Gastrocnemius medialis (tissue), 4 donors: ENCODE results near the gene CELF4. TPM values are rescaled to one million over a fixed set of nuclear protein-coding genes. Genes with fewer than 3 reads are reported as not detected.

Source experiments
- ATAC-seq, 2 donors: fragments of 150-250 bp; one replicate each; pipeline ENCODE4 v1.9.1; 2016
- DNase-seq, 2 donors: peaks; one replicate each; pipeline ENCODE4 v3.0.0-alpha.2; 2019
- H3K27ac ChIP-seq, 4 donors: fragments of 200-600 bp; sonication (generic); 1 replicate in 1 of 4; 2 replicates in 3 of 4; pipeline ENCODE4 v1.5.1; 2016 to 2018; ENCODE audit warnings: mild to moderate bottlenecking in 2 of 4, moderate library complexity in 1 of 4
- H3K27me3 ChIP-seq, 3 donors: fragments of 200-600 bp; sonication (generic) in 2 of 3; 1 replicate in 1 of 3; 2 replicates in 2 of 3; pipeline versions ENCODE4 v1.5.1 to v1.6.0; 2016 to 2019; ENCODE audit warnings: mild to moderate bottlenecking in 1 of 3, moderate library complexity in 1 of 3
- H3K36me3 ChIP-seq, 2 donors: fragments of 200-600 bp; sonication (generic) in 1 of 2; one replicate each; pipeline ENCODE4 v1.5.1; 2017 to 2018
- H3K4me1 ChIP-seq, 2 donors: fragments of 200-600 bp; sonication (generic) in 1 of 2; one replicate each; pipeline ENCODE4 v1.5.1; 2016 to 2017; ENCODE audit warnings: mild to moderate bottlenecking in 2 of 2
- H3K4me3 ChIP-seq, 4 donors: fragments of 200-600 bp; sonication (generic) in 3 of 4; 1 replicate in 1 of 4; 2 replicates in 3 of 4; pipeline ENCODE4 v1.5.1; 2016 to 2019; ENCODE audit warnings: mild to moderate bottlenecking in 2 of 4
- H3K9me3 ChIP-seq, 3 donors: fragments of 200-600 bp; sonication (generic) in 2 of 3; 1 replicate in 1 of 3; 2 replicates in 2 of 3; pipeline ENCODE4 v1.5.1; 2016 to 2019
- POLR2A ChIP-seq, 2 donors: fragments of 450-650 bp; IDR thresholded peaks; one replicate each; pipeline ENCODE4 v1.6.1; 2017; ENCODE audit warnings: antibody characterized with exemption in 2 of 2, mild to moderate bottlenecking in 2 of 2, moderate library complexity in 2 of 2
- in situ Hi-C, 4 donors: fragments of 200-750 bp; cut with MboI; loops; one replicate each; pipeline versions ENCODE4 v1.15.0 to v1.8.0; 2017; ENCODE audit warnings: low sequenced_read_pairs in 4 of 4
- intact Hi-C: fragments of 100-400 bp; cut with DNase I; formaldehyde crosslinking; loops from one replicate; pipeline ENCODE4 v1.15.1; 2023; ENCODE audit warnings: low total_unique reads
- total RNA-seq, 4 donors: library from RNA; depleted of rRNA; stranded (reverse); fragments of >200 nt; gene quantifications; one replicate each; pipeline versions ENCODE4 v1.1.0 to v1.2.3, GENCODE V29; 2016
- TF ChIP-seq, protein P1 (sequence below), 5 experiments: fragments of 450-650 bp in 3 of 5; fragments of 200-600 bp in 2 of 5; sonication (generic) in 2 of 5; IDR thresholded peaks in 4 of 5; conservative IDR thresholded peaks in 1 of 5; 1 replicate in 4 of 5; 2 replicates in 1 of 5; pipeline ENCODE4 v1.5.1; 2016 to 2019; ENCODE audit warnings: antibody characterized with exemption in 5 of 5, mild to moderate bottlenecking in 3 of 5, moderate library complexity in 3 of 5

Gene CELF4
- total RNA-seq, 4 donors from 2014 or later: not detected

DNA sequence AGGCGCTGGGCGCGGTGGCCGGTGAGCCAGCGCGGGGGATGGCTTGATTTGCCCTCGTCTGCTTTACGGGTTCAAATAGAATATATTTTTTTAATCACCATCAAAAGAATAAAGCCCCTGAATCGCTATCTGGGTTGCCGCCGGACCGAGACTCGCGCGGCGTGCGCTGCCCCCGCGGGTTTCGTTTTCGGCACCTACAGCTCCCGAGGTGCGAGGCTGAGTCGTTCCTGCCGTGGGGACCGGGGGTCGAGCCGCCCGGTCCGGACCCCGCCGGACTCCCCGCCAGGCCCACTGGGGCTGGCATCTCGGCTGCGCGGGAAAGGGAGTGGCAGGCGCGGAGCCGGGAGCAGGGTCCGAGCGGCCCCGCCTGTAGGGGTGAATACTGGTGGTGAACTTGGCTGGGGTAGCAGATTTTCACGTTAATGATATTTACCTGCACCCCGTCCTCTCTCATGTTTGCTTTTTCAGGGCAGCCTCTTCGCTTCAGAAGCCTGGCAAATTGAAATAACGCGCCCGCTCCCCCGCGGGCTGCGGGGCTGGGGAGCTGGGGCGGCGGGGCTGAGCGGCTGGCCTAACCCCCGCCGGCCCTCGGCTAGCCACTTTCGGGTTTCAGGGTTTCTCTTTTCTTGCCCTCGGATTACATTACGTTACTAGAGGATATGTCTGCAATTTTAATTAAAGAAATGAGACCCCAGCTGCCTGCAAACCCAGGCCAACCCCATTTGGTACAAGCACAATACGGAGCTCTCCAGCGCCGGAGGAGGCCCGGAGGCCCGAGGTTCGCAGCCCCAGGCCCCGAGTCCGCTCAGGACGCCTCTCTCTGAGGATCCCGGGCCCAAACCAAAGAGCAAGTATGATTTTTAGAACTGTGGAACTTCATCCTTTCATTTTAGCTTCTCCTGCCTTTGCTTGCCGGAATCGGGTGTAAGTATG, 1.7 kb upstream of the CELF4 start:
- H3K9me3 ChIP-seq: no peaks in the 10 kb centered on the region
- intact Hi-C loops (no loop called here), in situ Hi-C loops (no loop called here)
- H3K27ac ChIP-seq: no peak overlapping the region
- peaks cover 66 to 72% (median 68%) of the 10 kb centered on the region in 3 donors for H3K27me3 ChIP-seq
- peak overlapping the region; percentile 53 to 92 (median 64) for H3K4me3 ChIP-seq
- no peak for ATAC-seq
- H3K36me3 ChIP-seq: no peaks in the 10 kb centered on the region
- H3K4me1 ChIP-seq: peaks cover 10 to 22% of the 10 kb centered on the region in 2 donors
- no peak for TF ChIP-seq POLR2A (IDR thresholded peaks at IDR 0.05)
- TF ChIP-seq, protein P1, sequence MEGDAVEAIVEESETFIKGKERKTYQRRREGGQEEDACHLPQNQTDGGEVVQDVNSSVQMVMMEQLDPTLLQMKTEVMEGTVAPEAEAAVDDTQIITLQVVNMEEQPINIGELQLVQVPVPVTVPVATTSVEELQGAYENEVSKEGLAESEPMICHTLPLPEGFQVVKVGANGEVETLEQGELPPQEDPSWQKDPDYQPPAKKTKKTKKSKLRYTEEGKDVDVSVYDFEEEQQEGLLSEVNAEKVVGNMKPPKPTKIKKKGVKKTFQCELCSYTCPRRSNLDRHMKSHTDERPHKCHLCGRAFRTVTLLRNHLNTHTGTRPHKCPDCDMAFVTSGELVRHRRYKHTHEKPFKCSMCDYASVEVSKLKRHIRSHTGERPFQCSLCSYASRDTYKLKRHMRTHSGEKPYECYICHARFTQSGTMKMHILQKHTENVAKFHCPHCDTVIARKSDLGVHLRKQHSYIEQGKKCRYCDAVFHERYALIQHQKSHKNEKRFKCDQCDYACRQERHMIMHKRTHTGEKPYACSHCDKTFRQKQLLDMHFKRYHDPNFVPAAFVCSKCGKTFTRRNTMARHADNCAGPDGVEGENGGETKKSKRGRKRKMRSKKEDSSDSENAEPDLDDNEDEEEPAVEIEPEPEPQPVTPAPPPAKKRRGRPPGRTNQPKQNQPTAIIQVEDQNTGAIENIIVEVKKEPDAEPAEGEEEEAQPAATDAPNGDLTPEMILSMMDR (IDR thresholded peaks at IDR 0.05 in 4 of 5, conservative IDR thresholded peaks at IDR 0.05 in 1 of 5): no peak
- DNase-seq: no peak

DNA sequence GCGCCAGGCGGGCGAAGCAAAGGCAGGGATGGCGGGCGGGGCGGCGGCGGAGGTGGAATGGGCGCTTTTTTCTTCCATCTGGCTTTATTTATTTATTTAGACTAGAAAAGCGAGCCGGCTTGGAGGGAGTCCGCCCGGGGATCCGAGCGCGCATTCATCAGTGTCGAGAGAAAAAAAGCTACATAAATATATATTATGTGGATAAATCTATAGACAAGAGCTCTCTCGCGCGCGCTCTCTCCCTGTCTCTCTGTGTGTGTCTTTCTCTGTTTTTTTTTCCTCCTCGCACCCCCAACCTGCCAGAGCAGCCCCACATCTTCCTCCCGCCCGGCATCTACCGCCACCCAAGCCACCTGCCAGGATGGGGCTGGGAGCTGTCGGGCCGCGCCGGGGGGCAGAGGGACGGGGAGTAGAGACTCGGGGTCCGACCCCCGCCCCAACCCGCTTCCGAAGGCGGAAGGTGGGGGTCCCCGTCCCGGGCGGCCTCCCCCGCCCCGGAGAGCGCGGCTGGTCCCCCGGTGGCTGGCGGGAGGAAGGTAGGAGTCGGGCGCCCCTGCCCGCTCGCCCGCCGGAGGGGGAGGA, 972 bp upstream of the CELF4 start:
- DNase-seq: no peak
- Histone ChIP-seq H3K4me1 (peaks cover 10 to 22% of the 10 kb centered on the region in 2 donors), H3K4me3 (peak overlapping the region; percentile 53 to 92 (median 64)), H3K27me3 (peaks cover 66 to 72% (median 68%) of the 10 kb centered on the region in 3 donors), H3K9me3 (no peaks in the 10 kb centered on the region), H3K27ac (no peak overlapping the region), H3K36me3 (no peaks in the 10 kb centered on the region)
- in situ Hi-C loops: no loop called here
- intact Hi-C loops: no loop called here
- TF ChIP-seq, protein P1 (IDR thresholded peaks at IDR 0.05 in 4 of 5, conservative IDR thresholded peaks at IDR 0.05 in 1 of 5): no peak
- no peak for TF ChIP-seq POLR2A (IDR thresholded peaks at IDR 0.05)
- peak; percentile 5 to 11 for ATAC-seq

DNA sequence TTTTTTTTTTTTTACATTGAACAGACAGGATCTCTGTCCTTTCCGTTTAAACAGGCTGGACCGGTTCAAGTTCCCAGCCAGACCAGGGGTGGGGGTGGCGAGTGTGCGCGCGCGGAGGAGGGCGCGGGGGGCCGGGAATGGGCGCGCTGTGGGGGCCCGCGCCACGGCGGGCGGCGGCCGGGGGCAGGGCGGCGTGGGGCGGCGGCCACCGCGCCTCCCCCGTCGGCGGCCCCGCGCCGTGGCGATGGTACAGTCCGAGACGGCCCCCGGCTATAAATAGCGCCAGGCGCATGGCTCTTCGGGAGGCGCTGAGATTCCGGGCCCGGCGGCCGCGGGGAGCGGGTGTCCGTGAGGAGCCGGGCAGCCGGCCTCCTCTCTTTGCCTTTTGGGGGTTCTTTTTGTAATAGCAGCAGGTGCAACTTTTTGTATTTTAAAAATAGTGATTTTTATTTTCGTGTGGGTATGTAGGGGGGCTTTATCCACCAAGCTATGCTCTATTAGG, 430 bp upstream of the CELF4 start:
- in situ Hi-C loops: no loop called here
- H3K27ac ChIP-seq: no peak overlapping the region
- no peak for DNase-seq
- ATAC-seq: peak; percentile 74 to 86
- no peaks in the 10 kb centered on the region for H3K36me3 ChIP-seq
- intact Hi-C loops: no loop called here
- no peaks in the 10 kb centered on the region for H3K9me3 ChIP-seq
- H3K27me3 ChIP-seq: peaks cover 68 to 76% (median 71%) of the 10 kb centered on the region in 3 donors
- TF ChIP-seq, protein P1 (IDR thresholded peaks at IDR 0.05 in 4 of 5, conservative IDR thresholded peaks at IDR 0.05 in 1 of 5): no peak
- TF ChIP-seq POLR2A (IDR thresholded peaks at IDR 0.05): peak in 1 of 2 donors; percentile 18
- peak overlapping the region; percentile 53 to 92 (median 64) for H3K4me3 ChIP-seq
- H3K4me1 ChIP-seq: peaks cover 10 to 22% of the 10 kb centered on the region in 2 donors

DNA sequence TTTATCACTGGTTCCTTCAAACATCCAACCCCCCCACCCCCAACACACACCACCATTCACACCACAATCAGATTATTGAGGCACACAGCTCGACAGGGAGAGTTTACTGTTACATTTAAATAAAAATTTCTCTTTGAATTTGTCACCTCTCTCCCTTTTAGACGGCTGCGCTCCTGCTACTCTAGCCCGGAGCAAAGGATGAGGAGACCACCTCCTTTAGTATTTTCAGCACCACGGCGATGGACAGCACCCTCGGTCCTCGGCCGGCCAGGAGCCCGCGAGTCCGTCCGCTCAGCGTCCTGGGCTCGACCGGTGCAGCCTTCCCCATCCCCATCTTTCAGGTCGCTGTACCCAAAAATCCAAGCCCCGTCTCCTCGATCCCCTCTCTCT, 892 bp downstream of the CELF4 start:
- DNase-seq: peak in 1 of 2 donors; percentile 12
- Histone ChIP-seq H3K36me3 (no peaks in the 10 kb centered on the region), H3K9me3 (no peaks in the 10 kb centered on the region), H3K4me3 (peak overlapping the region; percentile 46 to 62 (median 53)), H3K27ac (no peak overlapping the region), H3K4me1 (peaks cover 10 to 22% of the 10 kb centered on the region in 2 donors), H3K27me3 (peaks cover 58 to 69% (median 63%) of the 10 kb centered on the region in 3 donors)
- no peak for ATAC-seq
- TF ChIP-seq POLR2A (IDR thresholded peaks at IDR 0.05): no peak
- intact Hi-C loops (no loop called here), in situ Hi-C loops (no loop called here)

DNA sequence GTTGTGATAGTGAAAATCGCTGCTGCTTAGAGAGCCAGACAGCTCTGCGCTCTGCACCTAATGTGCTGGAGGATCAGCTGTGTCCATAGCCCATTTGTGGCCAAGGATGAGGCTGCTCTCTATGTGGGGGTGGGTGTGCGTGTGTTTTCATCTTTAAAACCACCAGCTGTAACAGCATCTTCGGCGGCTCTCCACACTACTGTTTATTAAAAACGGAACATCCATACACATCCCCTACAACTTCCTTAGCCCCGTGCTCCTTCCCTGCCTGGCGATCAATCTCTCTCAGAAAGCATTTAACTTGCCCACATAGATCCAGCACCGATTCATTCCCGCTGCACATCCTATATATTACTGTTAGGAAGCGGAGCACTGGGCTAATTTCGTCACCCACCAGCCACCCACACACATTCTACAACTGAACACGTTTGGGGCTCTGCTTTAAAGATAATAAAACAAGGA, 1.6 kb downstream of the CELF4 start:
- H3K4me1 ChIP-seq: peaks cover 10 to 22% of the 10 kb centered on the region in 2 donors
- no peaks in the 10 kb centered on the region for H3K9me3 ChIP-seq
- no peak overlapping the region for H3K27ac ChIP-seq
- TF ChIP-seq, protein P1 (IDR thresholded peaks at IDR 0.05 in 4 of 5, conservative IDR thresholded peaks at IDR 0.05 in 1 of 5): no peak
- TF ChIP-seq POLR2A (IDR thresholded peaks at IDR 0.05): no peak
- ATAC-seq (no peak), DNase-seq (no peak)
- no peak overlapping the region for H3K4me3 ChIP-seq
- peaks cover 51 to 64% (median 55%) of the 10 kb centered on the region in 3 donors for H3K27me3 ChIP-seq
- H3K36me3 ChIP-seq: no peaks in the 10 kb centered on the region
- intact Hi-C loops (no loop called here), in situ Hi-C loops (no loop called here)
